Liver (tissue), 9 donors: Measurements from ENCODE around the gene MDGA2. TPM values are rescaled to one million over a fixed set of nuclear protein-coding genes. Genes with fewer than 3 reads are reported as not detected.

ENCODE experiments used
- DNase-seq: peaks from one replicate; pipeline ENCODE4 v3.0.0-alpha.2; 2017; ENCODE audit warnings: low spot score
- H3K27ac ChIP-seq, 2 donors: one replicate each; pipeline ENCODE4 v1.7.0; 2013; ENCODE audit warnings: inconsistent platforms in 2 of 2, low read length in 2 of 2, control low read depth in 1 of 2, low read depth in 1 of 2, mild to moderate bottlenecking in 1 of 2
- H3K27me3 ChIP-seq, 4 donors: one replicate each; pipeline versions ENCODE4 v1.6.1 to v1.7.0; 2013; ENCODE audit warnings: low read length in 3 of 4, inconsistent platforms in 1 of 4, mild to moderate bottlenecking in 1 of 4, moderate library complexity in 1 of 4; ENCODE audit not compliant: control insufficient read depth in 4 of 4, insufficient read depth in 4 of 4
- H3K36me3 ChIP-seq, 4 donors: one replicate each; pipeline versions ENCODE4 v1.6.1 to v1.7.0; 2013; ENCODE audit warnings: low read length in 3 of 4, mild to moderate bottlenecking in 3 of 4, low read depth in 1 of 4, moderate library complexity in 1 of 4; ENCODE audit not compliant: control insufficient read depth in 4 of 4, insufficient read depth in 3 of 4
- H3K4me1 ChIP-seq, 4 donors: one replicate each; pipeline versions ENCODE4 v1.6.1 to v1.7.0; 2013; ENCODE audit warnings: low read length in 3 of 4, mild to moderate bottlenecking in 3 of 4, moderate library complexity in 1 of 4; ENCODE audit not compliant: control insufficient read depth in 4 of 4, insufficient read depth in 4 of 4
- H3K4me3 ChIP-seq, 3 donors: one replicate each; pipeline versions ENCODE4 v1.6.1 to v1.7.0; 2013; ENCODE audit warnings: low read length in 3 of 3, control low read depth in 1 of 3, low read depth in 1 of 3, mild to moderate bottlenecking in 1 of 3
- H3K9ac ChIP-seq, 2 donors: one replicate each; pipeline ENCODE4 v1.7.0; 2013; ENCODE audit warnings: low read length in 2 of 2, mild to moderate bottlenecking in 2 of 2, moderate library complexity in 2 of 2, control low read depth in 1 of 2, low read depth in 1 of 2
- H3K9me3 ChIP-seq, 4 donors: one replicate each; pipeline versions ENCODE4 v1.6.1 to v1.7.0; 2013; ENCODE audit warnings: low read length in 3 of 4; ENCODE audit not compliant: control insufficient read depth in 4 of 4
- CTCF ChIP-seq: fragments of 150-350 bp; IDR thresholded peaks from 2 replicates; pipeline ENCODE4 v1.5.1; 2017; ENCODE audit warnings: improper control_type of control experiment, low read depth, low read length; ENCODE audit not compliant: missing input control
- EGR1 ChIP-seq, 2 donors: IDR thresholded peaks; 2 replicates each; pipeline ENCODE4 v1.6.1; 2016 to 2018; ENCODE audit warnings: antibody characterized with exemption in 2 of 2, low read depth in 2 of 2
- FOXA1 ChIP-seq: IDR thresholded peaks from 2 replicates; pipeline ENCODE4 v1.6.1; 2016; ENCODE audit warnings: antibody characterized with exemption
- FOXA2 ChIP-seq: IDR thresholded peaks from 2 replicates; pipeline ENCODE4 v1.6.1; 2016; ENCODE audit warnings: antibody characterized with exemption
- GABPA ChIP-seq, 2 donors: IDR thresholded peaks in 1 of 2; conservative IDR thresholded peaks in 1 of 2; 2 replicates each; pipeline ENCODE4 v1.6.1; 2016; ENCODE audit warnings: antibody characterized with exemption in 2 of 2, mild to moderate bottlenecking in 1 of 2, moderate library complexity in 1 of 2
- HNF4A ChIP-seq, 2 donors: conservative IDR thresholded peaks; 2 replicates each; pipeline ENCODE4 v1.6.1; 2016; ENCODE audit warnings: antibody characterized with exemption in 2 of 2, mild to moderate bottlenecking in 2 of 2
- HNF4G ChIP-seq: IDR thresholded peaks from 2 replicates; pipeline ENCODE4 v1.6.1; 2016; ENCODE audit warnings: antibody characterized with exemption
- JUND ChIP-seq, 2 donors: IDR thresholded peaks; 2 replicates each; pipeline ENCODE4 v1.6.1; 2016; ENCODE audit warnings: antibody characterized with exemption in 2 of 2
- MAX ChIP-seq: IDR thresholded peaks from 2 replicates; pipeline ENCODE4 v1.6.1; 2016; ENCODE audit warnings: antibody characterized with exemption
- NR2F2 ChIP-seq: IDR thresholded peaks from 2 replicates; pipeline ENCODE4 v1.6.1; 2016; ENCODE audit warnings: antibody characterized with exemption
- RAD21 ChIP-seq, 2 donors: IDR thresholded peaks; 2 replicates each; pipeline ENCODE4 v1.6.1; 2016; ENCODE audit warnings: antibody characterized with exemption in 2 of 2, mild to moderate bottlenecking in 2 of 2
- RXRA ChIP-seq, 2 donors: IDR thresholded peaks; 2 replicates each; pipeline ENCODE4 v1.6.1; 2017 to 2018; ENCODE audit warnings: antibody characterized with exemption in 2 of 2, mild to moderate bottlenecking in 1 of 2
- SP1 ChIP-seq: IDR thresholded peaks from 2 replicates; pipeline ENCODE4 v1.6.1; 2018; ENCODE audit warnings: antibody characterized with exemption, mild to moderate bottlenecking
- TAF1 ChIP-seq: conservative IDR thresholded peaks from 2 replicates; pipeline ENCODE4 v1.6.1; 2016; ENCODE audit warnings: antibody characterized with exemption, mild to moderate bottlenecking
- YY1 ChIP-seq: IDR thresholded peaks from 2 replicates; pipeline ENCODE4 v1.6.1; 2016; ENCODE audit warnings: antibody characterized with exemption, mild to moderate bottlenecking
- WGBS: extraction: QIAGEN DNeasy Blood & Tissue Kit; methylation state at CpG from one replicate; pipeline ENCODE4 v1.1.7; 2013; 5-methylcytosine and 5-hydroxymethylcytosine counted together
- polyA plus RNA-seq, 2 donors: library from polyadenylated mRNA; stranded (reverse) in 1 of 2; unstranded in 1 of 2; fragments of 200-250 nt in 1 of 2; fragments of >200 nt in 1 of 2; fragmentation: Nextera tagmentation in 1 of 2; extraction: Ambion mirVana in 1 of 2; gene quantifications; one replicate each; pipeline versions ENCODE4 v1.2.1 to v1.2.3, GENCODE V29; 2013 to 2015
- total RNA-seq, 2 donors: library from RNA; depleted of rRNA; stranded (reverse); fragments of >200 nt; gene quantifications; one replicate each; pipeline ENCODE4 v1.2.3, GENCODE V29; 2014
- TF ChIP-seq, protein P1 (sequence below): IDR thresholded peaks from 2 replicates; pipeline ENCODE4 v1.6.1; 2016; ENCODE audit warnings: antibody characterized with exemption
- TF ChIP-seq, protein P2 (sequence below): IDR thresholded peaks from 2 replicates; pipeline ENCODE4 v1.6.1; 2016; ENCODE audit warnings: antibody characterized with exemption
- TF ChIP-seq, protein P3 (sequence below): IDR thresholded peaks from 2 replicates; pipeline ENCODE4 v1.6.1; 2016; ENCODE audit warnings: antibody characterized with exemption, mild to moderate bottlenecking
- donor health status: healthy.
- donor health status: healthy.
- donor health status: healthy.
- donor health status: healthy.
- donor health status: healthy.

Gene MDGA2
- total and polyA plus RNA-seq, 4 donors = 0.05 to 0.33 (median 0.19) TPM

DNA sequence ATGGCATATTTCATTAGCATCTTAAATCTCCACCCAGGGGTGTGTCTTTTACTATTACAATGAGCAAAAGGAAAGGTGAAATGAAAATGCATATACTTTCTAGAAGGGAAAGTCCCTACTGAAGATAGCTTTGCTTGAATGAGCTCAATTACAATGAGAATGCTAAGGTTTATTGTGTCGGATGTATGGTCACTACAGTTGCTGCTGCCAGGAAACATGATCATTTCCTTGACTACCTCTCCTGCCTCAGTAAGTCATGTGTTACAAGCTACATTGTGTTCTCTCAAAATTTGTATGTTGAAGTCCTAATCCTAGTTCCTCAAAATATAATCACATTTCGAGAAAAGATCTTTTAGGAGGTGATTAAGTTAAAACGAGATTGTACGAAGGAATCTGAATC lies 322.2 kb downstream of the MDGA2 start:
- H3K27ac ChIP-seq = no peak overlapping the region
- H3K4me3 ChIP-seq = no peak overlapping the region
- no peaks in the 10 kb centered on the region for H3K4me1 ChIP-seq
- no peaks in the 10 kb centered on the region for H3K9me3 ChIP-seq
- H3K27me3 ChIP-seq = no peaks in the 10 kb centered on the region
- TF ChIP-seq, protein P1, sequence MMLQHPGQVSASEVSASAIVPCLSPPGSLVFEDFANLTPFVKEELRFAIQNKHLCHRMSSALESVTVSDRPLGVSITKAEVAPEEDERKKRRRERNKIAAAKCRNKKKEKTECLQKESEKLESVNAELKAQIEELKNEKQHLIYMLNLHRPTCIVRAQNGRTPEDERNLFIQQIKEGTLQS = no peak
- TF ChIP-seq JUND (IDR thresholded peaks at IDR 0.05) = no peak
- no peak for TF ChIP-seq CTCF
- no peak for TF ChIP-seq HNF4G
- no peak for TF ChIP-seq EGR1 (IDR thresholded peaks at IDR 0.05; ENCODE audit: low read depth in 2 of 2)
- no peak for TF ChIP-seq RXRA (IDR thresholded peaks at IDR 0.05)
- TF ChIP-seq, protein P2, sequence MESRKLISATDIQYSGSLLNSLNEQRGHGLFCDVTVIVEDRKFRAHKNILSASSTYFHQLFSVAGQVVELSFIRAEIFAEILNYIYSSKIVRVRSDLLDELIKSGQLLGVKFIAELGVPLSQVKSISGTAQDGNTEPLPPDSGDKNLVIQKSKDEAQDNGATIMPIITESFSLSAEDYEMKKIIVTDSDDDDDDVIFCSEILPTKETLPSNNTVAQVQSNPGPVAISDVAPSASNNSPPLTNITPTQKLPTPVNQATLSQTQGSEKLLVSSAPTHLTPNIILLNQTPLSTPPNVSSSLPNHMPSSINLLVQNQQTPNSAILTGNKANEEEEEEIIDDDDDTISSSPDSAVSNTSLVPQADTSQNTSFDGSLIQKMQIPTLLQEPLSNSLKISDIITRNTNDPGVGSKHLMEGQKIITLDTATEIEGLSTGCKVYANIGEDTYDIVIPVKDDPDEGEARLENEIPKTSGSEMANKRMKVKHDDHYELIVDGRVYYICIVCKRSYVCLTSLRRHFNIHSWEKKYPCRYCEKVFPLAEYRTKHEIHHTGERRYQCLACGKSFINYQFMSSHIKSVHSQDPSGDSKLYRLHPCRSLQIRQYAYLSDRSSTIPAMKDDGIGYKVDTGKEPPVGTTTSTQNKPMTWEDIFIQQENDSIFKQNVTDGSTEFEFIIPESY = no peak
- TF ChIP-seq HNF4A (conservative IDR thresholded peaks at IDR 0.05) = no peak
- no peak for TF ChIP-seq NR2F2
- no peak for TF ChIP-seq GABPA (IDR thresholded peaks at IDR 0.05 in 1 of 2, conservative IDR thresholded peaks at IDR 0.05 in 1 of 2)
- TF ChIP-seq, protein P3, sequence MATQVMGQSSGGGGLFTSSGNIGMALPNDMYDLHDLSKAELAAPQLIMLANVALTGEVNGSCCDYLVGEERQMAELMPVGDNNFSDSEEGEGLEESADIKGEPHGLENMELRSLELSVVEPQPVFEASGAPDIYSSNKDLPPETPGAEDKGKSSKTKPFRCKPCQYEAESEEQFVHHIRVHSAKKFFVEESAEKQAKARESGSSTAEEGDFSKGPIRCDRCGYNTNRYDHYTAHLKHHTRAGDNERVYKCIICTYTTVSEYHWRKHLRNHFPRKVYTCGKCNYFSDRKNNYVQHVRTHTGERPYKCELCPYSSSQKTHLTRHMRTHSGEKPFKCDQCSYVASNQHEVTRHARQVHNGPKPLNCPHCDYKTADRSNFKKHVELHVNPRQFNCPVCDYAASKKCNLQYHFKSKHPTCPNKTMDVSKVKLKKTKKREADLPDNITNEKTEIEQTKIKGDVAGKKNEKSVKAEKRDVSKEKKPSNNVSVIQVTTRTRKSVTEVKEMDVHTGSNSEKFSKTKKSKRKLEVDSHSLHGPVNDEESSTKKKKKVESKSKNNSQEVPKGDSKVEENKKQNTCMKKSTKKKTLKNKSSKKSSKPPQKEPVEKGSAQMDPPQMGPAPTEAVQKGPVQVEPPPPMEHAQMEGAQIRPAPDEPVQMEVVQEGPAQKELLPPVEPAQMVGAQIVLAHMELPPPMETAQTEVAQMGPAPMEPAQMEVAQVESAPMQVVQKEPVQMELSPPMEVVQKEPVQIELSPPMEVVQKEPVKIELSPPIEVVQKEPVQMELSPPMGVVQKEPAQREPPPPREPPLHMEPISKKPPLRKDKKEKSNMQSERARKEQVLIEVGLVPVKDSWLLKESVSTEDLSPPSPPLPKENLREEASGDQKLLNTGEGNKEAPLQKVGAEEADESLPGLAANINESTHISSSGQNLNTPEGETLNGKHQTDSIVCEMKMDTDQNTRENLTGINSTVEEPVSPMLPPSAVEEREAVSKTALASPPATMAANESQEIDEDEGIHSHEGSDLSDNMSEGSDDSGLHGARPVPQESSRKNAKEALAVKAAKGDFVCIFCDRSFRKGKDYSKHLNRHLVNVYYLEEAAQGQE = no peak
- TF ChIP-seq FOXA1 = no peak
- TF ChIP-seq YY1 = no peak
- TF ChIP-seq SP1 = no peak
- no peak for TF ChIP-seq MAX
- no peak for DNase-seq
- H3K9ac ChIP-seq = no peak overlapping the region
- no peaks in the 10 kb centered on the region for H3K36me3 ChIP-seq
- WGBS = 61% methylated on average over 4 of the region's 4 CpGs

GRCh38 chr14:47346849-47347248 lies 328.6 kb downstream of the MDGA2 start:
- Histone ChIP-seq H3K9me3 (no peaks in the 10 kb centered on the region), H3K36me3 (no peaks in the 10 kb centered on the region), H3K9ac (no peak overlapping the region), H3K27ac (no peak overlapping the region), H3K4me1 (no peaks in the 10 kb centered on the region), H3K4me3 (no peak overlapping the region), H3K27me3 (peaks cover 0 to 5% (median 0%) of the 10 kb centered on the region in 4 donors)
- 67% methylated on average over 5 of the region's 5 CpGs for WGBS
- DNase-seq = no peak
- TF ChIP-seq NR2F2 (no peak), YY1 (no peak), SP1 (no peak), RAD21 (IDR thresholded peaks at IDR 0.05) (no peak), FOXA2 (no peak), HNF4G (no peak), HNF4A (conservative IDR thresholded peaks at IDR 0.05) (no peak), FOXA1 (no peak), RXRA (IDR thresholded peaks at IDR 0.05) (no peak), TAF1 (no peak), MAX (no peak), GABPA (IDR thresholded peaks at IDR 0.05 in 1 of 2, conservative IDR thresholded peaks at IDR 0.05 in 1 of 2) (no peak)
- TF ChIP-seq, protein P3 = no peak
- TF ChIP-seq, protein P1 = no peak
